Measurements from ENCODE around the gene PTPRN2.

PTPRN2 gene

DNA sequence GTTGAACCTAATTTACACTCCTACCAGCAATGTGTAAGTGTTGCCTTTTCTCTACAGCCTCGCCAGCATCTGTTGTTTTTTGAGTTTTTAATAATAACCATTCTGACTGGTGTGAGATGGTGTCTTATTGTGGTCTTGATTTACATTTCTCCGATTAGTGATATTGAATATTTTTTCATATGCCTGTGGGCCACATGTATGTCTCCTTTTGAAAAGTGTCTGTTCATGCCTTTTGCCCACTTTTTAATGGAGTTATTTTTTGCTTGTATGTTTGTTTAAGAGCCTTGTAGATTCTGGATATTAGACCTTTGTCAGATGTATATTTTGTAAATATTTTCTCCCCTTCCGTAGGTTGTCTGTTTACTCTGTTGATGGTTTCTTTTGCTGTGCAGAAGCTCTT lies 1055.6 kb downstream of the PTPRN2 start:
- DNase-seq (ENCODE audit: insufficient read length, low spot score) (no peak), FAIRE-seq (no peak)

DNA sequence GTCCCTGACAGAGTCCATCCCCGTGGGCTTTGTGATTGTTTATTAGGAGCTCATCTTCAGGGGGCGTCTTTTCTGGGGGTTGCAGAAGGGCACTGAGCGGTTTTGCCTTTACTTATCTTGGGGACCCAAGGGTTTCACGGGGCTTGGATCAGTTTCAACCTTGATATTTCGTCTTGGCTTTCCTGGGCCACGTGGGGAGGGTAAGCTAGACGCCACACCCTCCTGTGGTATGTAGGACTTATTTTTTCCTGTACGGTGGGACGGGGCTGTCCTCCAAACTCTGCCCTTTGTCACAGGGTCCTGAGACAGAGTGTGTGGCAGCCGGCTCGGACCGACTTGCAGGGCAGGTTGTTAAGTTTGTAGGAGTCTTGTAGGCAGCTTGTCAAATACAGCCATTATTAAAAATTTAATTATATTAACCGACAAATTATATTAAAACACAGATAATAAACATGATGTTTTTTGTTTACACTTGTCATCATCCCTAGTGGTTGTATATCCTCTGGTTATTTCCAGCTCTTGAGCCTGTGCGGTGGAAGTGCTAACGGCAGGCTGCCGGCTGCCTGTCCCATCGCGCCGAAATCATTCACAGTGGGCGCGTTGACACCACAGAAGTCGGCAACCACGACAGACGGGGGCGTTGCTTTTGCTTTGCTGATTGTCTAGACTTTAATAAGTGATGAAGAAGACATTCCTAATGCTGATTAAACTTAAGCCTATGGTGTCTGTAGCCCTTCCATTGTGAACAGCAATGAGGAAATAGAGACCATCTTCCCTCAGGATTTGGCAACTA lies 1057.7 kb downstream of the PTPRN2 start:
- FAIRE-seq (no peak), DNase-seq (ENCODE audit: insufficient read length, low spot score) (no peak)

DNA sequence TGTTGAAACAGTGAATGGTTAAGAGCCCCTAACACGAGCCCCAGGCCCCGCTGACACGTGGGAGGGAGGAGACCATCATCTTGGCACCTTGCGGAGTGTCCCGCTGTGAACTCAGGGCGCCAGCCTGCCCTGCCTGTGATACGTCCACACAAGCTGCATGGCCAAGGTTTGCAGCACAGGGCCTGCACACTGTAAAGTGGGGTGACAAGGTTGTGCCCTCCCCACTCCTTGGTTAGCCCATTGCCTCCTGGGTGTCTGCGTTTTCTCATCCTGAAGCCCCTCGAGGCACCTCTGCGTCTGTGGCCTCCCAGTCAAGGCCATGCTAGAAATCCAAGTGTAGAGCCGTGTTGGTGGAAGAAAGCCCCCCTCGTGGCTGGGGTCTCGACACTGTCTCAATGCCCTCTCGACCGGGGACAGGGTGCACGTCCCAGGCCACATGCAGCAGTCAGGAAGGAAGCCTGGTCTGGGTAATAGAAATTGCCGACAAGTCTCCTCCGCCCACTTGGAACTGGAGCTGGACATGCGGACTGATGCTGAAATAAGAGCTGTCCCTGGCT lies 1058.8 kb downstream of the PTPRN2 start:
- DNase-seq (ENCODE audit: insufficient read length, low spot score) (no peak), FAIRE-seq (no peak)

DNA sequence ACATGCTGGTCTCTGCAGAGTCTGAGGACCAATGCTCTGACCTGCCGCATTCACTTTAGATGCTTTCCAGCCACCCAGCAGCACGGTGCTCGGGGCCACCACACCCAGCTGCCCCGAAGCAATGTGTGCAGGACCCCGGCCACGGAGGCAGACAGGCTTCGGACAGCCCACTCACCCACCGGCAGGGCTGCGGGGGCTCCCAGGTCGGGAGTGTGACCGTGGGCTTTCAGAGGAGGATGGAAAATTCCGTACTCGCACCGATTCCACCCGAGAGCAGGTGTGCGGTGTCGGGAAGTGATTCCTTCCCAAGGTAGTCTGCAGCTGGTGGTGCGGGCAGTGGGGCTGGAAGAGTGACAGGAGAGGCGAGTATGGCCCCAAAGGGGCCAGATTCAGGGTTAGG lies 1059.9 kb downstream of the PTPRN2 start:
- DNase-seq (ENCODE audit: insufficient read length, low spot score), result no peak
- no peak for FAIRE-seq

DNA sequence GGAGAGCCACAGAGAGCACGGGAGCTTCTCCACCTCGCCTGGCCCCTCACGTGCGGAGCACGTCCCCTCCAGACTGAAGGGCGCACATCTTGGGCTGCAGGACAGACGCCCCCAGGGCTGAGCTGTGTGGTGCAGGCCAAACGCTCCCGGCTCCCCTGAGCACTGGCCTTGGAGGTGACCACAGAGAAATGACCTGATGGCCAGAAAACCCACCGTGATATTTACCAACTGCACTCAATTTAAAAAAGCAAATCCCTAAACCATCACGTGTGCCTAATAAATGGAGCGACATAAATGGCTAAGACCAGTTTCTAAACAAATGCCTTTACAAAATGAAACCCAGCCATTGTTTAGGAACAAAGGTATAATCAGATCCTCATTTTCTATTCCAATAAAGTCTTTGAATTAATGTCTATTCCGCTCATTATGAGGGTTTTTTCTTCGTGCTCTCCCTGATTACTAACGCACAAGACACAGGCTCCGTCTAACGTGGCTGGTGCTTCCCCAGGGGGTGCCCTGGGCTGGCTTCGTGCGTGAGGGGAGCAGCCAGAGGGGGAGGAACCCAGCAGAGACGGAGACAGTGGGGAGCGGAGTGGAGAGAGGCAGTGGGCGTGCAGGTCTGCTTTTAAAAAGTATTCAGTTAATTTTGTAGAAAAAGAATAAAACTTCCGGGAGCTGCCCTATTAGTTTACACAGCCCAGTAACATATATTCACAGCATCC lies 1060.5 kb downstream of the PTPRN2 start:
- FAIRE-seq, result no peak
- no peak for DNase-seq (ENCODE audit: insufficient read length, low spot score)

DNA sequence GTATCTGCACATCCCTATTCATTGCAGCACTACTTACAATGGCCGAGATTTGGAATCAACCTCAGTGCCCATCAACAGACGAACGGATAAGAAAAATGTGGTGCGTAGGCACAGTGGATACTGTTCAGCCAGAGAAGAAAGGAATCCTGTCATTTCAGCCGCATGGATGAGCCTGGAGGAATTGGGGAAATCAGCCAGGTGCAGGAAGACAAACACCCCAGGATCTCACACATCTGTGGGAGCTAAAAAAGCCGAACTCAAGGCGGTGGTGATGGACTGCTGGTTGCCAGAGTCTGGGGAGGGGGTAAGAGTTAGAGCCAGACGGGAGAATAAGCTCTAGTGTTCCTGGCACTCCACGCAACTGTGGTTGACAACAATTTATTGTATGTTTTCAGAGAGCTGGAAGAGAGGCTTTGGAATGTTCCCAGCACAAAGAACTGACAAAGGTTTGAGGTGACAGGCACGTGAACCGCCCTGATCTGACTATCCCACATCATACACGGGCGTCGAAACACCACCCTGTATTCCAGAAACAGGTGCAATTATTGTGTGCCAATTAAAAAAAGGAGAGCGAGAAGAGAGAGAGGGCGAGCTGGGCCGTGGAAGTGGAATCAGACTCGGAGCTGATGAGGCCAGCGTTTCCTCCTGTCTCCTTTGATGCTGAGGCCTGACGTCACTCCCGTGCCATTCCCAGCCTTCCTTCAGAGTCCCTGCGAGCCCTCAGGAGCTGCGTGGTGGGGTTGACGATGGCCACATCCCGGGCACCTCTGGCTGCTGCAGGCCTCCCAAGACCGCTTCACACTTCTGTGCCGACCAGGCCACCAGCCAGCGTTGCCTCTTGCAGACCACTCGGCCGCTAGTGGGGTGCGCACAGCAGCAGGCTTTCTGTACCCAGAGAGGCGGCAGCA lies 1061.4 kb downstream of the PTPRN2 start:
- DNase-seq (ENCODE audit: insufficient read length, low spot score), result no peak
- FAIRE-seq, result no peak

DNA sequence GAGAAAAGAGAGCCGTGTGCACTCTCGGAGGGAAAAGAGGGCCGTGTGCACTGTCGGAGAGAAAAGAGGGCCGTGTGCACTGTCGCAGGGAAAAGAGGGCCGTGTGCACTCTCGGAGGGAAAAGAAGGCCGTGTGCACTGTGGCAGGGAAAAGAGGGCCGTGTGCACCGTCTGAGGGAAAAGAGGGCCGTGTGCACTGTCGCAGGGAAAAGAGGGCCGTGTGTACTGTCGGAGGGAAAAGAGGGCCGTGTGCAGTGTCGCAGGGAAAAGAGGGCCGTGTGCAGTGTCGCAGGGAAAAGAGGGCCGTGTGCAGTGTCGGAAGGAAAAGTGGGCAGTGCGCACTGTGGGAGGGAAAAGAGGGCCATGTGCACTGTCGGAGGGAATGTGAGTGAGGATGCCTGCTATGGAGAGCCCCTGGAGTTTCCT lies 1062.1 kb downstream of the PTPRN2 start:
- no peak for DNase-seq (ENCODE audit: insufficient read length, low spot score)
- FAIRE-seq, result no peak

DNA sequence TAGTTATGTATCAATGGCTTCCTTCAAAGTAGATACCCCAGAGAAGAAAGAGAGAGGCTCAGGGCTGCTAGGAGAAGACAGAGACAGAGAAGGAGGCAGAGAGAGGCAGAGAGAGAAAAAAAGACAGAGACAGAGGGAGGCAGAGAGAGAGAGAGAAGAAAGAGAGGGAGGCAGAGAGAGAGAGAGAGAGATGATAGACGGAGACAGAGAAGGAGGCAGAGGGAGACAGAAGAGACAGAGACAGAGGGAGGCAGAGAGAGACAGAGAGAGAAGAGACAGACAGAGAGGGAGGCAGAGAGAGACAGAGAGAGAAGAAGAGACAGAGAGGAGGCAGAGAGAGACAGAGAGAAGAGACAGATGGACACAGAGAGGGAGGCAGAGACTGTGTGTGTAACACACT lies 1062.9 kb downstream of the PTPRN2 start:
- FAIRE-seq (no peak), DNase-seq (ENCODE audit: insufficient read length, low spot score) (no peak)

DNA sequence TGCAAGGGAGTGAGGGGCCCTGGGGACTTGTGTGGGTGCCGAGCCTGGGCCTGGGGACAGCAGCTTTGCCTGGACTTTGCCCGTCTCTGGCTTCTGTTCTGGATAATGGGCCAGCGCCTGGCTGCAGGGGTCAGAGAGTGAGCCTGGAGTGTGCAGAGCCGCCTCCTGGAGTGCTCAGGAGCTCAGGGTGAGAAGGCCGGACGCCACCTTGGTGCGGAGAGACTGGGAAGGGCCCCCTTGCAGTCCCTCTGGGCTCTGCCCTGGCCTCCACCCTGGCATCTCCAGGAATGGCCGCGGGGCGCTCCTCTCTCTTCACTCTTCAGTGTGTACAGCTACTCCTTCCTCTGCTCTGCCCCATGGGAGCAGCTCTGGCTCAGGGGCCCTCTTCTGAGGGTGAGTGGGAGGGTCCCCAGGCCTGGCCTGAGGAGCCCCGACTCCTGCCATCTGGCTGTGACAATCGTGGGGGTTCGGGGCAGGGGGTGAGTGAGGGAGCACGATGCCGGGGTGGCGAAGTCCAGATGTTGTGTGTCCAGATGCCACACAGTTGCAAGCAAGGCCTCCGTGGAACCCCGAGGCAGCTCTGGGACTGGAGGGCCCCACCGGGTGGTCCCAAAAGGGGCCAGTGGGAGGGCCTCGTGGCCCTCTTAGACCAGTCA lies 1063.7 kb downstream of the PTPRN2 start:
- FAIRE-seq, result no peak
- DNase-seq (ENCODE audit: insufficient read length, low spot score), result no peak

DNA sequence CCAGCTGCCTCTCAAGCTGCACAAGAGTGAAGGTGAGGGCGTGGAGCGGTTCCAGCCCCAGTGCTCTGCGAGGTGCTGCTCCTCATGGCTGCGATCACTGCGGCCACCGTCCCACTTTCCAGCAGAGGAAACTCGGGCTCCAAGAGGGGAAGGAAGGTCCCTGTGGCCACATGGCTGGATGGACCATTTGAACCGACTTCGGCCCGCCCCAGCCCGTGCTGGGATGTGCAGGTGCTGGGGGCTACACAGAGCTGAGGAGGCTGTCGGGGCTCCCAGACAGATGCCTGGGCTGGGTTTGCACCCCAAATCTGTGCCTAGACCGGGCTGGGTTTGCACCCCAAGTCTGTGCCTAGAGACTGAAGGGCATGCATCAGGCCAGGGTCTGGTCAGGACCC lies 1064.3 kb downstream of the PTPRN2 start:
- DNase-seq (ENCODE audit: insufficient read length, low spot score) (no peak), FAIRE-seq (no peak)

DNA sequence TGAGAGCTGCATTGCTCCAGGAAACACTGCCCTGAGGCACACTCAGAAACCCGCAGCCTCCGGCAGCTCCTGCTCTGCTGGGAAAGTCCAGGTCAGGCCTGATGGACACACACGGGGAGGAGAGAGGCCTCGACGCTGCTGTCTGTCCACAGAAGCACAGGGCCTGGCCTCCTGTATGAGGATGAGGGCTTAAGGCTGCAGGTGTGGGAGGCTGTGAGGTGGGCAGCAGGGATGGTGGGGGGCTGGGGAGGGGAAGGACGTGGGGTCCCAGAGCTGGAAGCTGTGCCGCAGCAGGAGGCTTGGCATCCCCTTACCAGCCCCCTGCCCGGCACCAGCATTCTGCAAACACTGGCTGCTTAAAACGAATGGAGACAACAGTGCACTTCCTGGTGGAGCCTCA lies 1064.7 kb downstream of the PTPRN2 start:
- DNase-seq (ENCODE audit: insufficient read length, low spot score) (no peak), FAIRE-seq (no peak)

DNA sequence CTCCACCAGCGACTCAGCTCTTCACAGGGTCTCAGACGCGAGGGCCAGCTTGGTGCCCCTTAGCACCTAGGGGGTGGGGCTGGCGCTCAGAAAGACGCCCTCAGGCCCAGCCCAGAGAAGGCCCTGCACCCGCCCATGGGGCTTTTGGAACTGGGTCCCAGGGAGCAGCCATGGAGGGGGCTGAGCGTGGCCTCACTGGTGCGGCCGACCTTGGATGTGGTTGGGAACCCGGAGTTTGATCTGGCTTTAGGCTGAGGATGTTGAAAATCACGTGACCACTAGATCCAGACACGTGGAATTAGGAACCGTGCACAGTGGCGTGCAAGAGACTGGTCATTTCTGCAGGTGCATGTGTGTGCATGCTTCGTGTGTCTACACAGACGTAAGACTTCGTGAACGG lies 1065.4 kb downstream of the PTPRN2 start:
- no peak for FAIRE-seq
- no peak for DNase-seq (ENCODE audit: insufficient read length, low spot score)

DNA sequence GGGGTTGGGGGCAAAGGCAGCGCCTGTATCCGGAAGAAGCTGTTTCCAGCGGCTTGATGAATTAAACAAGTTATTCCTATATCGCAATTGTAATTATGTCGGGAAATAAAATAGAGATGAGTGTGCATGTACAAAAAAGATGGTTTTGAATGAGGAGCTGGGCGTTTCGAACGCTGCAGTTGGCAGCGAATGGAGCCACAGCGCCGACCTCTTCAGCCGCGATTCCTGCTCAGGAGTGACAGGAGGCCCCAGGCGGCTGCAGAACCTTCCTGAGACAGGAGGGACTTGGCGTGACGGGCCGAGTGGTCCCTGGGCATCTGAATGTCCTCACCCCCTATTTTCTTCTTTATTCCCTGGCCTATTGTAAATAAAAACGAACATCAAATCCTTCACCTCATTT lies 1065.9 kb downstream of the PTPRN2 start:
- no peak for DNase-seq (ENCODE audit: insufficient read length, low spot score)
- no peak for FAIRE-seq

DNA sequence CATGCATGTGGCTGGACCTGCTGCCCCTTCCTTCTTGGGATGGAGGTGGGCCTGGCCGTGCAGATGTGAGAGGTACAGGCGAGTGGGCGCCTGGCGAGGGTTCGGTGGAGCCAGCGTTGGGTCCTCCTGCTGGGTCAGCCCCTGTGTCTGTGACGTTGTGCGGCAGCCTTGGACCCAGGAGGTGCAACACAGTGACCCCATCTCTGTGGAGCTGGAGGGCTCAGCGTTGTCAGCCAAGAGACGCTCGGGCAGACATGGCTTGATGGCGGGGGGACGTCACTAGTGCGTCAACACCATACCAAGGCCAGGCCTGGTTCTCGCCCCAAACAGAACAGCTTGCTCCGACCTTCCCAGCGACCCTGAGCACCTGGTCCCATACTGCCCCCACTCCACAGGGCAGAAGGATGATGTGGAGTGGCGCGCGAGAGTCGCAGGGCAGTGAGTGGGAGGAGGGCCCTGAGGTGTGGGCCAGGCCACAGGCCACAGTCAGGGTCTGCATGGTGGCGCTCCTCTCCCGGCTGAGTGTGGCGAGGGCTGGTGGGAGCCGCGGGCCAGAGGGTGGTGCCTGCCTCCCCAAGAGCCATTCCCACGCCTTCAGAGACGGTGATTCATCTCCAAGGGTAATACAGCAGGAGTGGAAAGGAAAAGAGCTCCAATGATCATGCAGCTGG lies 1066.4 kb downstream of the PTPRN2 start:
- FAIRE-seq, result no peak
- DNase-seq (ENCODE audit: insufficient read length, low spot score), result no peak

DNA sequence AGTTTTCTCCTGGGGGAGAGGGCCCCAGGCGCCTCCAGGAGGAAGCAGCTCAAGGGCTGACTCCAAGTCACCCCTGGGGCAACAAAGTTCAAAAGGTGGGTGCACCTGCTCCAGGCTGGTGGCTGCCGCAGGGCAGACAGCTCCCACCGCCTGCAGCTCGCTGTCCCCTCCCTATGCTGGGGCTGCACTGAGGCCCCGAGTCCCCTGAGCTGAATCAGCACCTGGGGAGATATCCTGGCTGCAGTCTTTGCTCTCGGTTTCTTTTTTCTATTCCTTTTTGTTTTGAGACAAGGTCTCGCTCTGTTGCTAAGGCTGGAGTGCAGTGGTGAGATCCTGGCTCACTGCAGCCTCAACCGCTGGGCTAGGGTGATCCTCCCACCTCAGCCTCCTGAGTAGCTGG lies 1067.4 kb downstream of the PTPRN2 start:
- FAIRE-seq (no peak), DNase-seq (ENCODE audit: insufficient read length, low spot score) (no peak)

DNA sequence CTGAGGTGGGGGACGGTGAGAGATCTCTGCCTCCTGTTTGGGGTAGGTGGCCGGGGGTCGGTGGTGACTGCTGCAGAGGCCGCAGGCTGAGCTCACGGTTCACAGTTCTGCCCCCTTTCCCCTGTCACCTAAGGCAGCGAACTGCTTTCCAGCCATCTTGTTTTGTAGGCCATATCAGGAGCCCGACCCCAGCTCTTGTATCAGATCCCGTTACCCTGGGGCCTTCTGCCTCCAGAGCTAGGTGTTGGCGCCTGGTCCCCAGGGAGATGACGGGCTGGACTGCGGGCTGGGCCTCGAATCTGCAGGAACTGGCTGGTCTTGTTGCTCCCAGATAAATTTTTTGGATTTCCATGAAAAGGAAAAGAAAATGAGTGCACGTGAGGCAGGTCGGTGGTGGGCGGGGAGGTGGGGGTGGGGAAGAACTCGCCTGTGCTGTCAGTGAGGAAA lies 1067.8 kb downstream of the PTPRN2 start:
- no peak for DNase-seq (ENCODE audit: insufficient read length, low spot score)
- FAIRE-seq, result no peak

DNA sequence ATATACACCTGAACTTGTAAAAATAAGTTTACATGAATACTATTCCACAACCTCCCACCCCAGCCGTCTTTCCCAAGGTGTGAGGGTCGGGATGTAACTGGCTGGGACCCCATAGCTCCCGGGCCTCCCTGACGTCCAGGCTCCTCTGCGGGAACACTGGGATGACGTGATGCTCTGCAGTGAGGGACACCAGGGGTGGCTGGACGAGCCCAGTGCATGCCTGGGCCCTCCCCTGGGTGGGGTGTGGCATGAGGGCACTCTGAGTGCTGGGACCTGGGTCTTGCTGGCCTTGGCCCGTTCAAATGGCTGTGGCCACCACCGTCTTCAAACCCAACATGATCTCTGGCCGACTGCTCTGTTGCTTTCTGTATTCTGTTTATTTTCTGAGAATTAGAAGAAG lies 1068.4 kb downstream of the PTPRN2 start:
- FAIRE-seq (no peak), DNase-seq (ENCODE audit: insufficient read length, low spot score) (no peak)

DNA sequence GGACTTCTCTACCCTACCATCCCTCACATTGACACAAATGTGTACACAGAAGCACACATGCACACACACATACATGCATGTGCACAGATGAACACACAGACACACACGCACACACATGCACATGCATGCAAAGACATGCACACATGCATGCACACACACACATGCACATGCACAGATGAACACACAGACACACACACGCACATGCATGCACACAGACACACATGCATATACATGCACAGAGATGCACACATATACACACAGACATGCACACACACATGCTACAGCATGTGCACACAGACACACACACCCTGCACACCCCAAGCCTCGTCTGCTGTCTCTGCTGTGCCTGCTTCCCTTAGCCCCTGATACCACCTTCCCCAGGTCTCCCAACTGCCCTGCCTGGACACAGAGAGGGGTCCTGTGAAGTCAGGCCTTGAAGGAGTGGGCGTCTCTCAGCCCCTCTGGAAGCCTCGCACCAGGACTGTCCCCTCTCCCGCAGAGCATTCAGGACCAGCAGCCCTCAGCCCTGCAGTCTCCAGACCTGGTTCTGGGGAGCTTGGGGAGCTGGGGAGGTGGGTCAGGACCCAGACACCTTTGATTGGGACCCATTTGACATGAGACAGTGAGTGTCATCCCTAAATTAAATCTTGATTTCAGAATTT lies 1069.0 kb downstream of the PTPRN2 start:
- DNase-seq (ENCODE audit: insufficient read length, low spot score) (no peak), FAIRE-seq (peak; percentile 82)

DNA sequence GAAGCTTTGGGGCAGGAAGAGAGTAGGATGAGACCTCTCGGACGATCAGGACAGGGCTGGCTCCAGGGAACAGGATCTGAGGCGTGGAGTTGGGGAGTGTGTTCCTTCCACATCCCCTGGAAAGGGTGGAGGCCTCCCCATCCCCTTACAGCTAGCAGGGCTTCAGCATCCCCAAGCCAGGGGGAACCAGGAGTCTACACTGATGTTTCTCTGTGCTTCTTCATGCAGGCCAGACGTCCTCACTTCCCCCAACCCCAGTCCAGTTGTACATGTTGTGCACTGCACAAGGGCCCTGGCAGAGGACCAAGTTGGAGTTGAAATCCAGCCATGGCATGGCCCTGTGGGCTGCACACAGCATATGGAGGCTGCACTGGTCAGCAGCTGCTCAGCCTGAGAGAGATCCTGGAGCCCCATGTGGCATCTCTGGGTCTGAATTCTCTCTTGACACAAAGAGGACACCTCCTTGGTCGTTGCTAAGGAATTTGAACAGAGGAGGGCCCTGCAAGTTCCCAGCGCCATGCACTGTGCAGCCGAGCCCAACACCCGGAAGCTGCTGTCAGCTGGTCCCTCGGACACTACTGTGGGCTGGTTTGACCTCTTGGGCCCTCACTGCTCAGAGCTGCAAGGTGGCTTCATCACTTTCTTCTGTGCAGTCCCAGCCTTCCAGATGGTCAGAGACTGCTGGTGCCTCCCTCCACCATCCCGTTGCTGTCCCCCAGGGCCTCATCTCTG lies 1069.7 kb downstream of the PTPRN2 start:
- no peak for FAIRE-seq

More for the DNA sequence above, 1069.7 kb downstream of the PTPRN2 start:
- no peak for DNase-seq (ENCODE audit: insufficient read length, low spot score)
